IMR-90 (cell line): Measurements from ENCODE around the gene C7orf25. TPM values are rescaled to one million over a fixed set of nuclear protein-coding genes. Genes with fewer than 3 reads are reported as not detected.

Source experiments
- ATAC-seq: fragments of 200-7000 bp; cut with Tn5 transposase; 2 replicates; pipeline ENCODE4 v1.9.1; 2020; ENCODE audit warnings: low read depth, mild to moderate bottlenecking, moderate library complexity
- BruUV-seq: library from RNA; stranded (reverse); fragments of 400-500 nt; replicated peaks from 2 replicates; lab custom pipeline; 2021; lab: Mats Ljungman, UMichigan
- CTCF ChIA-PET: fragments of 300-600 bp; formaldehyde crosslinking; extraction: SDS; loops from one replicate; lab custom pipeline; 2021; ENCODE audit warnings: antibody characterized with exemption; lab: Yijun Ruan, JAX
- POLR2A ChIA-PET: fragments of 300-600 bp; sonication (Branson Sonifier 250); formaldehyde crosslinking; loops from one replicate; lab custom pipeline; 2022; ENCODE audit warnings: antibody characterized with exemption; ENCODE audit not compliant: unreplicated experiment; lab: Charles Lee
- DNase-seq: peaks from one replicate; pipeline ENCODE4 v3.0.0; 2013
- H2AFZ ChIP-seq: replicated peaks from 2 replicates; pipeline ENCODE3; 2013; ENCODE audit warnings: low read length, mild to moderate bottlenecking; ENCODE audit not compliant: poor library complexity
- H2AK5ac ChIP-seq: 2 replicates; pipeline ENCODE4 v1.6.1; 2013; ENCODE audit warnings: low read depth, low read length, inconsistent platforms
- H2AK9ac ChIP-seq: replicated peaks from 2 replicates; pipeline ENCODE3; 2013; ENCODE audit warnings: mild to moderate bottlenecking, low read depth, low read length, moderate library complexity; ENCODE audit not compliant: poor library complexity
- H2BK120ac ChIP-seq: 2 replicates; pipeline ENCODE4 v1.6.1; 2013; ENCODE audit warnings: low read depth, low read length, inconsistent platforms
- H2BK15ac ChIP-seq: 3 replicates; pipeline ENCODE4 v1.6.1; 2013; ENCODE audit warnings: low read depth, low read length, inconsistent platforms
- H2BK20ac ChIP-seq: 2 replicates; pipeline ENCODE4 v1.6.1; 2013; ENCODE audit warnings: low read depth, mild to moderate bottlenecking, inconsistent platforms, low read length, moderate library complexity
- H2BK5ac ChIP-seq: 2 replicates; pipeline ENCODE4 v1.6.1; 2013; ENCODE audit warnings: mild to moderate bottlenecking, low read depth, low read length, inconsistent platforms; ENCODE audit not compliant: poor library complexity, severe bottlenecking
- H3K14ac ChIP-seq: replicated peaks from 2 replicates; pipeline ENCODE4 v1.6.1; 2013; ENCODE audit warnings: low read depth, low read length, inconsistent platforms
- H3K18ac ChIP-seq: 2 replicates; pipeline ENCODE4 v1.6.1; 2013; ENCODE audit warnings: low read depth, low read length, control low read depth
- H3K23ac ChIP-seq: 2 replicates; pipeline ENCODE4 v1.6.1; 2013; ENCODE audit warnings: low read depth, low read length, inconsistent platforms
- H3K27ac ChIP-seq: 2 replicates; pipeline ENCODE4 v1.5.1; 2013; ENCODE audit warnings: mild to moderate bottlenecking, control low read depth, low read length; ENCODE audit not compliant: insufficient read depth
- H3K27me3 ChIP-seq: 2 replicates; pipeline ENCODE4 v1.6.1; 2013; ENCODE audit warnings: low read length; ENCODE audit not compliant: control insufficient read depth, insufficient read depth
- H3K36me3 ChIP-seq: 2 replicates; pipeline ENCODE4 v1.6.1; 2013; ENCODE audit warnings: low read length, mixed read lengths; ENCODE audit not compliant: control insufficient read depth, insufficient read depth
- H3K4ac ChIP-seq: 2 replicates; pipeline ENCODE4 v1.6.1; 2013; ENCODE audit warnings: low read depth, low read length, inconsistent platforms
- H3K4me1 ChIP-seq: 2 replicates; pipeline ENCODE4 v1.6.1; 2013; ENCODE audit warnings: low read length, mixed read lengths; ENCODE audit not compliant: control insufficient read depth, insufficient read depth
- H3K4me2 ChIP-seq: 2 replicates; pipeline ENCODE4 v1.6.1; 2013; ENCODE audit warnings: low read depth, mild to moderate bottlenecking, control low read depth, low read length, moderate library complexity
- H3K4me3 ChIP-seq: 2 replicates; pipeline ENCODE4 v1.5.1; 2013; ENCODE audit warnings: low read depth, mild to moderate bottlenecking, control low read depth, low read length, moderate library complexity; ENCODE audit not compliant: insufficient read depth
- H3K56ac ChIP-seq: 2 replicates; pipeline ENCODE4 v1.6.1; 2013; ENCODE audit warnings: low read length, inconsistent platforms; ENCODE audit not compliant: insufficient read depth; ENCODE audit errors: extremely low read depth
- H3K79me1 ChIP-seq, 2 experiments: 2 replicates each; pipeline ENCODE4 v1.6.1; 2013; ENCODE audit warnings: low read length in 2 of 2, inconsistent platforms in 1 of 2, low read depth in 1 of 2
- H3K9ac ChIP-seq: 2 replicates; pipeline ENCODE4 v1.6.1; 2013; ENCODE audit warnings: low read depth, low read length, control low read depth
- H3K9me1 ChIP-seq: 2 replicates; pipeline ENCODE4 v1.6.1; 2013; ENCODE audit warnings: low read length, inconsistent platforms; ENCODE audit not compliant: insufficient read depth
- H3K9me3 ChIP-seq: 2 replicates; pipeline ENCODE4 v1.6.1; 2013; ENCODE audit warnings: low read length; ENCODE audit not compliant: control insufficient read depth, insufficient read depth
- H4K20me1 ChIP-seq: 2 replicates; pipeline ENCODE4 v1.6.1; 2013; ENCODE audit warnings: low read length, inconsistent platforms; ENCODE audit not compliant: insufficient read depth
- H4K5ac ChIP-seq: 2 replicates; pipeline ENCODE4 v1.6.1; 2013; ENCODE audit warnings: mild to moderate bottlenecking, low read depth, low read length, control low read depth
- H4K8ac ChIP-seq, 2 experiments: 2 replicates each; pipeline ENCODE4 v1.6.1; 2013; ENCODE audit warnings: low read depth in 2 of 2, low read length in 2 of 2, control low read depth in 1 of 2, inconsistent platforms in 1 of 2
- H4K91ac ChIP-seq: 2 replicates; pipeline ENCODE4 v1.6.1; 2013; ENCODE audit warnings: low read depth, low read length, inconsistent platforms; ENCODE audit not compliant: insufficient read depth
- BHLHE40 ChIP-seq: fragments of 150-350 bp; IDR thresholded peaks from 2 replicates; pipeline ENCODE4 v1.6.1; 2016; ENCODE audit warnings: mild to moderate bottlenecking, low read depth, low read length
- MAFK ChIP-seq: IDR thresholded peaks from 2 replicates; pipeline ENCODE4 v1.6.1; 2012; ENCODE audit warnings: low read depth, low read length, improper control_type of control experiment
- MAZ ChIP-seq: IDR thresholded peaks from 2 replicates; pipeline ENCODE4 v1.6.1; 2012; ENCODE audit warnings: low read depth, mild to moderate bottlenecking, low read length, improper control_type of control experiment, moderate library complexity, borderline replicate concordance
- POLR2A ChIP-seq: IDR thresholded peaks from 2 replicates; pipeline ENCODE4 v1.6.1; 2012; ENCODE audit warnings: mild to moderate bottlenecking, low read depth, low read length
- RAD21 ChIP-seq: IDR thresholded peaks from 2 replicates; pipeline ENCODE4 v1.6.1; 2012; ENCODE audit warnings: low read length, improper control_type of control experiment
- RCOR1 ChIP-seq: IDR thresholded peaks from 2 replicates; pipeline ENCODE4 v1.6.1; 2012; ENCODE audit warnings: mild to moderate bottlenecking, low read length, improper control_type of control experiment; ENCODE audit not compliant: insufficient replicate concordance
- RFX5 ChIP-seq: IDR thresholded peaks from 2 replicates; pipeline ENCODE4 v1.8.0; 2012; ENCODE audit warnings: low read depth, mild to moderate bottlenecking, low read length, moderate library complexity
- SMC3 ChIP-seq: fragments of 150-350 bp; IDR thresholded peaks from 2 replicates; pipeline ENCODE4 v1.6.1; 2016; ENCODE audit warnings: low read depth, mild to moderate bottlenecking, antibody characterized with exemption, low read length, moderate library complexity
- WGBS, 2 experiments: methylation state at CpG; one replicate each; pipeline versions ENCODE4 v1.1.5 to v1.1.7; 2013; ENCODE audit warnings: missing lambda C conversion rate in 2 of 2; ENCODE audit not compliant: insufficient read length in 1 of 2; ENCODE audit errors: extremely low coverage in 2 of 2; 5-methylcytosine and 5-hydroxymethylcytosine counted together
- dilution Hi-C: fragments of 300-500 bp; cut with HindIII; formaldehyde crosslinking; loops from one replicate; pipeline ENCODE4 v1.14.3; 2018; ENCODE audit warnings: low sequenced_read_pairs; ENCODE audit not compliant: unreplicated experiment
- in situ Hi-C: fragments of 300-500 bp; cut with MboI; formaldehyde crosslinking; loops from 3 replicates; pipeline ENCODE4 v1.14.3; 2019; ENCODE audit warnings: low sequenced_read_pairs, inconsistent platforms, mixed read lengths
- intact Hi-C: fragments of 100-400 bp; cut with micrococcal nuclease; formaldehyde crosslinking; loops from 2 replicates; pipeline ENCODE4 v1.10.0; 2022
- polyA plus RNA-seq, 3 experiments: library from polyadenylated mRNA; depleted of rRNA; stranded (reverse); fragments of >200 nt; gene quantifications; 2 replicates each; pipeline ENCODE4 v1.2.3, GENCODE V29; 2012; ENCODE audit warnings: low replicate concordance in 1 of 3
- total RNA-seq: library from RNA; depleted of rRNA; stranded (reverse); fragments of >200 nt; gene quantifications from 2 replicates; pipeline ENCODE4 v1.2.3, GENCODE V29; 2012

C7orf25 gene
- total and polyA plus RNA-seq, 2 of the 4 experiments (the other 2 are of a cell fraction), result 4.5 to 6.1 TPM

DNA sequence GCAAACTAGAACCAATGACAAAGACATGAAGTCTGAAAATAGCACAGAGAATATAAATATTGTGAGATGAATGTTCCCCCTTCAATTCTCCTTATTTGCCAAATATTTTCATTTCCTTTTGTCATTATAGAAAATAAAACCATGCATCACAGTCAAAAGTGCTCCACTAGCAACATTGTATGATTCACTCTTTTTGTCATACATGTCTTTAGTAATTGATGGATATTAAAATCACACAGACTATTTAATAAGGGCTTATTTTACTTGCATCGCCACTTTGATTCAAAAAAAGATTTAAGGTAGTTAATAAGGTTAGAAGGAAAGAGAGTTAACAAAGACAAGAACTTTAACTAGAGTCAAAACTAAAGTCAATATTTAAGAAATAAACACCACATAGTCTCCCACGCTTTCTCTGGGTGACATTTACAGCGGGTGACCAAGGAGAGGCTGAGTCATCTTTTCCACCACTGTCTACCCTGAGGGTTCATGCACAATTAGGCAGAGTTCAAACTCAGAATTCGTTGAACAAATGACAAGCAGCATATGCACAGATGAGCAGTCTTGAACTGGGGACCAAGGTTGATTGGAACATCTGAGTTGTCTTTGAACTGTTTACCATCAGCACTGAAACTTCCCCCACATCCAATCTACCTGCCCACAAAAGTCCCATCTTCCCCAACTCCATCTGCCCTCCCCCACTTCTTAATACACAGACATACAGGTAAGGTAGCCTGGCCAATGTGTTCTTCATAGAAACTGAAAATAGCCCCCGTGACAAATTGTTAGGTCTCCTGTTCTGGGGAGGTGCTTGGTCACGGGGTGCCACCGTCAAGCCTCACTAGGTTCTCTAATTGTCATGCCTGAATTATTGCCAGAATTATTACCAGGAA lies 42.5 kb downstream of the C7orf25 start:
- POLR2A ChIA-PET, result no interaction called here
- H3K9me1 ChIP-seq, result no peaks in the 10 kb centered on the region
- no peak overlapping the region for H2AK5ac ChIP-seq
- no peak overlapping the region for H3K23ac ChIP-seq
- no peak overlapping the region for H4K91ac ChIP-seq
- no peak overlapping the region for H2BK120ac ChIP-seq
- no peak overlapping the region for H2BK15ac ChIP-seq
- TF ChIP-seq MAFK (no peak), MAZ (no peak), RFX5 (no peak), POLR2A (no peak), RCOR1 (no peak), RAD21 (no peak), SMC3 (no peak), BHLHE40 (no peak)
- H3K9ac ChIP-seq, result no peak overlapping the region
- dilution Hi-C loops, result no loop called here
- H2BK5ac ChIP-seq, result no peak overlapping the region
- H3K4me1 ChIP-seq, result no peaks in the 10 kb centered on the region
- no peak overlapping the region for H4K8ac ChIP-seq
- CTCF ChIA-PET, result no interaction called here
- H3K27ac ChIP-seq, result no peak overlapping the region
- no peak overlapping the region for H3K4me2 ChIP-seq
- in situ Hi-C loops, result no loop called here
- no peaks in the 10 kb centered on the region for H3K79me1 ChIP-seq
- H4K5ac ChIP-seq, result no peak overlapping the region
- no peak overlapping the region for H2AK9ac ChIP-seq
- no peak overlapping the region for H3K56ac ChIP-seq
- H3K36me3 ChIP-seq, result no peaks in the 10 kb centered on the region
- ATAC-seq (no peak), DNase-seq (no peak)
- H3K14ac ChIP-seq, result no peak overlapping the region
- intact Hi-C loops, result no loop called here
- H3K27me3 ChIP-seq, result no peaks in the 10 kb centered on the region; the same call in 1 of the 2 replicates
- no peaks in the 10 kb centered on the region for H4K20me1 ChIP-seq
- H3K4ac ChIP-seq, result no peak overlapping the region
- no peak overlapping the region for H2AFZ ChIP-seq
- no peak overlapping the region for H2BK20ac ChIP-seq
- 40% methylated on average over 1 of the region's 7 CpGs; no CpG with 5 or more reads in 1 of the 2 experiments for WGBS, 2 experiments
- no peak overlapping the region for H3K4me3 ChIP-seq
- H3K9me3 ChIP-seq, result peaks cover 10% of the 10 kb centered on the region; the same call in 1 of the 2 replicates
- BruUV-seq, result no TSS peak
- H3K18ac ChIP-seq, result no peak overlapping the region
